HK-2 (cell line): ENCODE results near the gene H6PD.

ENCODE experiments used
- DNase-seq: peaks from one replicate; pipeline ENCODE4 v3.0.0-alpha.2; 2018; ENCODE audit not compliant: unreplicated experiment

H6PD gene

GRCh38 chr1:9234223-9235095 is at the start of gene H6PD:
H6PD (plus strand) TSS chr1:9234774; CDS start chr1:9244935, 10,161 bp downstream.
- DNase-seq, result peak; percentile 82

- DNase-seq, result no peak
These were observed 48.3 kb upstream of the H6PD start for GRCh38 chr1:9186082-9186859.

GRCh38 chr1:9187004-9187403 is 47.6 kb upstream of the H6PD start:
- no peak for DNase-seq

GRCh38 chr1:9190234-9190633 is 44.3 kb upstream of the H6PD start:
- no peak for DNase-seq

GRCh38 chr1:9191231-9191630 is 43.3 kb upstream of the H6PD start:
- no peak for DNase-seq

GRCh38 chr1:9192578-9193232 is 41.9 kb upstream of the H6PD start:
- no peak for DNase-seq

- no peak for DNase-seq
These were observed 41.3 kb upstream of the H6PD start for GRCh38 chr1:9193233-9193625.

GRCh38 chr1:9194024-9194423 is 40.5 kb upstream of the H6PD start:
- DNase-seq, result no peak

- DNase-seq, result no peak
These were observed 38.9 kb upstream of the H6PD start for GRCh38 chr1:9195651-9196050.

- DNase-seq, result peak; percentile 78
These were observed 38.2 kb upstream of the H6PD start for GRCh38 chr1:9196129-9197040.

- no peak for DNase-seq
These were observed 37.1 kb upstream of the H6PD start for GRCh38 chr1:9197186-9198099.

- no peak for DNase-seq
These were observed 35.8 kb upstream of the H6PD start for GRCh38 chr1:9198538-9199361.

- DNase-seq, result no peak
These were observed 34.1 kb upstream of the H6PD start for GRCh38 chr1:9200441-9200840.

- DNase-seq, result peak; percentile 39
These were observed 33.0 kb upstream of the H6PD start for GRCh38 chr1:9201401-9202239.

GRCh38 chr1:9202240-9202870 is 32.2 kb upstream of the H6PD start:
- no peak for DNase-seq

- DNase-seq, result no peak
These were observed 31.0 kb upstream of the H6PD start for GRCh38 chr1:9203511-9203982.

GRCh38 chr1:9204156-9204720 is 30.3 kb upstream of the H6PD start:
- DNase-seq, result no peak

- no peak for DNase-seq
These were observed 27.5 kb upstream of the H6PD start for GRCh38 chr1:9207086-9207485.
